ENCODE measurements around the gene SFXN4. TPM values are rescaled to one million over a fixed set of nuclear protein-coding genes. Genes with fewer than 3 reads are reported as not detected.
"Not testable (repeated sequence)": the region's sequence is repeated elsewhere in the genome, so short reads cannot be mapped to it uniquely, and the experiment has no call there.

SFXN4 gene
- total RNA-seq, 1 donor from 2014 or later, result 14.6 TPM

GRCh38 chr10:119189811-119190282, 24.3 kb upstream of the SFXN4 start:
- ATAC-seq (no peak), DNase-seq (no peak)
- no peaks in the 10 kb centered on the region for H3K36me3 ChIP-seq
- TF ChIP-seq CTCF (IDR thresholded peaks at IDR 0.05), result no peak
- H3K4me1 ChIP-seq, result no peaks in the 10 kb centered on the region
- H3K9me3 ChIP-seq, result no peaks in the 10 kb centered on the region
- no peaks in the 10 kb centered on the region for H3K27me3 ChIP-seq (ENCODE audit: low read depth)
- no peak overlapping the region for H3K27ac ChIP-seq
- intact Hi-C loops (cut with DNase I), result no loop called here
- no peak overlapping the region for H3K4me3 ChIP-seq

- H3K27me3 ChIP-seq (ENCODE audit: low read depth), result no peaks in the 10 kb centered on the region
- TF ChIP-seq CTCF (IDR thresholded peaks at IDR 0.05), result no peak
- DNase-seq (no peak), ATAC-seq (no peak)
- intact Hi-C loops (cut with DNase I), result no loop called here
- H3K36me3 ChIP-seq, result no peaks in the 10 kb centered on the region
- H3K4me3 ChIP-seq, result no peak overlapping the region
- H3K4me1 ChIP-seq, result peaks cover 4% of the 10 kb centered on the region
- H3K27ac ChIP-seq, result no peak overlapping the region
- no peaks in the 10 kb centered on the region for H3K9me3 ChIP-seq
Measured at GRCh38 chr10:119183664-119184412, 18.3 kb upstream of the SFXN4 start.

- H3K9me3 ChIP-seq; ATAC-seq; H3K27me3 ChIP-seq (ENCODE audit: low read depth); DNase-seq; H3K27ac ChIP-seq; intact Hi-C loops (cut with DNase I); H3K4me3 ChIP-seq: not testable (repeated sequence)
- peaks cover 11% of the 10 kb centered on the region for H3K36me3 ChIP-seq
- H3K4me1 ChIP-seq, result peaks cover 25% of the 10 kb centered on the region
Measured at GRCh38 chr10:119180850-119181400, 15.4 kb upstream of the SFXN4 start.

DNA sequence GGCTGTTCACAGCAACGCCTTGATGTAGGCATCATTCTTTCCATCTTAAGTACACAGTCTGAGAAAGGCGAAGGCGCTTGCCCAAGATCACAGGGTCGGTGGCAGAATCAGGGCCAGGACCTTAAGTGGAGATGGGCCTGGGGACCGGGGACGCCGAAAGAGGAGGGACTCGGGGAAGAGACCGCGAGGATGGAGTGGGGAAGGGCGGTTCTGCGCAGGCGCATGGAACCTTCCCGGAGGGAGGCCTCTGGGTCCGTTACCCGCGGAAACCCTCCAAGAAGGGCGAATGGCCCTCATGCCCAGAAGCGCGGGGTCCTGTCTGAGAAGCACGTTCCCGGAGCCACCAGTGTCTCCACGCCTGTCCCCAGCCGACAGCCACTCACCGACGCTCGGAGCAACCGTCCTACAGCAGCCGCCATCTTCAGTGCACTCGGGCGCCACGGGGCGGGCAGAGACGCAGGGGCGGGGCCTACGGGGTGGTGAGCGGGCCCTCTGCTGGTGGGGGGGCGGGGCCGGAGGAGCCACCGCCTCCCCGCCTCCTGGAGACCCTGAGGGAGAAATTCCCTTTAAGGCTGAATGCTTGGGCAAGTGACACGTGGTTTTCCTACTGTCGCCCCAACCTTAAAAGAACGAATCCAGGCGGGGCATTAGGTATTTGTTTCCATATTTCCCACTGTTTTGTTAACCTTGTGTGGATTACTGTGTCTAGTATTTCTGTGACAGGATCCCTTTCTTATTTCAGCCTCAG, 13.0 kb upstream of the SFXN4 start, which contains the start of gene PRDX3:
Gene PRDX3, minus strand, starts transcription at position 441 of the 748 bp plus-strand sequence. Its CDS starts 22 bp downstream, at position 419.
- Histone ChIP-seq H3K36me3 (peaks cover 29% of the 10 kb centered on the region), H3K4me1 (peaks cover 25% of the 10 kb centered on the region), H3K27ac (peak within 1 kb of the TSS; percentile 86), H3K9me3 (no peaks in the 10 kb centered on the region), H3K4me3 (peak within 1 kb of the TSS; percentile 82), H3K27me3 (ENCODE audit: low read depth) (no peaks in the 10 kb centered on the region)
- peak; percentile 25 for TF ChIP-seq CTCF (IDR thresholded peaks at IDR 0.05)
- ATAC-seq (peak; percentile 100), DNase-seq (peak; percentile 96)
- intact Hi-C loops (cut with DNase I), result no loop called here

DNA sequence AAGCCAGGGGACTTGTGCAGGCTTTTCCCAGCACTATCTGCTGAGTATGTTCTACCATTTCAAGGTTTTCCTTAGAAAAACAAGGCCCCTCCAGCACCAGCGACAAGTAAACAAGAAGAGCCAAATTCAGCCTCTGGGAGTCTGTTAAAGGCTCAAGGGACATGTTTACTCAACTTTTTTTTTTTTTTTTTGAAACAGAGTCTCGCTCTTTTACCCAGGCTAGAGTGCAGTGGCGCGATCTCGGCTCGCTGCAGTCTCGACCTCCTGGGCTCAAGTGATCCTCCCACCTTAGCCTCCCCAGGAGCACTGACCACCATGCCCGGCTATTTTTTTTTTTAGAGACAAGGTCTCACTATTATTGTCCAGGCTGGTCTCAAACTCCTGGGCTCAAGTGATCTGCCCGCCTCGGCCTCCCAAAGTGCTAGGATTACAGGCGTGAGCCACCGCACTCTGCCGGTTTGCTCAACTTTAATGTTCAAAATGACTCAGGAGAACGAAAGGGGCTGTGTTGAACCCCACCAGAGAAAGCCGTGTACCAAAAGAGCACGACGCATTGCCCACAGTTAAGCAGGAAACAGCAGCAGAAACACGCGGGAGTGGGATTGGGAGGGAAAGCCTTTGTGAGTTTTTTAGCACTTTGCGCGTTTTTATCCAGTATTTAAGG, 12.3 kb upstream of the SFXN4 start:
- intact Hi-C loops (cut with DNase I), result no loop called here
- Histone ChIP-seq H3K4me3 (peak overlapping the region; percentile 82), H3K9me3 (no peaks in the 10 kb centered on the region), H3K4me1 (peaks cover 25% of the 10 kb centered on the region), H3K27me3 (ENCODE audit: low read depth) (no peaks in the 10 kb centered on the region), H3K36me3 (peaks cover 36% of the 10 kb centered on the region), H3K27ac (peak overlapping the region; percentile 86)
- DNase-seq (no peak), ATAC-seq (peak; percentile 11 to 30)
- TF ChIP-seq CTCF (IDR thresholded peaks at IDR 0.05), result no peak

Data from lower lobe of right lung (tissue), 2 donors.